Coronary artery (tissue), 2 donors: ENCODE data around the gene IRF7.

ENCODE experiments used
- DNase-seq: peaks from one replicate; pipeline ENCODE4 v3.0.0-alpha.2; 2017; ENCODE audit warnings: low spot score
- H3K27ac ChIP-seq, 2 donors: fragments of 200-600 bp; sonication (generic); one replicate each; pipeline ENCODE4 v1.5.1; 2016 to 2019
- H3K4me3 ChIP-seq: fragments of 200-600 bp; sonication (generic); 2 replicates; pipeline ENCODE4 v1.5.1; 2016; ENCODE audit warnings: mild to moderate bottlenecking, moderate library complexity
- CTCF ChIP-seq: fragments of 200-600 bp; sonication (generic); IDR thresholded peaks from one replicate; pipeline ENCODE4 v1.5.1; 2019; ENCODE audit warnings: antibody characterized with exemption

Gene IRF7

GRCh38 chr11:595400-595799 is 20.4 kb downstream of the IRF7 start:
- no peak for TF ChIP-seq CTCF
- Histone ChIP-seq H3K27ac (no peak overlapping the region), H3K4me3 (no peak overlapping the region)
- DNase-seq = no peak

- no peak for TF ChIP-seq CTCF
- Histone ChIP-seq H3K4me3 (no peak overlapping the region), H3K27ac (no peak overlapping the region)
- DNase-seq = no peak
Observed at GRCh38 chr11:593347-593746, 22.4 kb downstream of the IRF7 start.

GRCh38 chr11:592918-593317 is 22.8 kb downstream of the IRF7 start:
- Histone ChIP-seq H3K4me3 (no peak overlapping the region), H3K27ac (no peak overlapping the region)
- TF ChIP-seq CTCF = no peak
- DNase-seq = no peak

GRCh38 chr11:592501-592900 is 23.2 kb downstream of the IRF7 start:
- Histone ChIP-seq H3K4me3 (no peak overlapping the region), H3K27ac (no peak overlapping the region)
- no peak for TF ChIP-seq CTCF
- DNase-seq = no peak

GRCh38 chr11:590997-591396 is 24.8 kb downstream of the IRF7 start:
- DNase-seq = no peak
- Histone ChIP-seq H3K4me3 (no peak overlapping the region), H3K27ac (no peak overlapping the region)
- no peak for TF ChIP-seq CTCF

- Histone ChIP-seq H3K4me3 (no peak overlapping the region), H3K27ac (no peak overlapping the region)
- DNase-seq = no peak
- TF ChIP-seq CTCF = no peak
Observed at GRCh38 chr11:589798-590197, 26.0 kb downstream of the IRF7 start.

- no peak for TF ChIP-seq CTCF
- Histone ChIP-seq H3K27ac (no peak overlapping the region), H3K4me3 (no peak overlapping the region)
- DNase-seq = no peak
Observed at GRCh38 chr11:587978-588380, 27.8 kb downstream of the IRF7 start.
